ENCODE measurements around the gene DGKD. TPM values are rescaled to one million over a fixed set of nuclear protein-coding genes. Genes with fewer than 3 reads are reported as not detected.

Gene DGKD
- total RNA-seq, 4 donors from 2014 or later = 67.7 to 195 (median 125) TPM

DNA sequence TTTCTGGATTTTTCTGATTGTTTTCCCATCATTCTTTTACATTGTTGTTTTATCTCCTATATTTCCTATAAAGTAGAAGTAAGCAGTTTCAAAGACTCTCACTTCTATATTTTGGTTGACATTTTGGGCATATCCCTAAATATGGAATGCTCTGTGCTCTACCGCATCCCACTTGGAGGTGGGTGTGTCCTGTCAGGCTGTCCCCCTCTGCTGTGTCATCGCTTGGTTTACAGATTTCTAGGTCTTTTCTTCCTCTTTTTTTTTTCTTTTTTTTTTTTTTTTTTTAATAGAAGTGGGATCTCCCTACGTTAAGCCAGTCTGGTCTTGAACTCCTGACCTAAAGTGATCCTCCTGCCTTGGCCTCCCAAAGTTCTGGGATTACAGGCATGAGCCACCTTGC is 13.3 kb downstream of the DGKD start:
- no peaks in the 10 kb centered on the region for H3K4me1 ChIP-seq
- no peak for DNase-seq
- H3K27me3 ChIP-seq = no peaks in the 10 kb centered on the region
- no peak for TF ChIP-seq POLR2A (IDR thresholded peaks at IDR 0.05)
- TF ChIP-seq, protein P1, sequence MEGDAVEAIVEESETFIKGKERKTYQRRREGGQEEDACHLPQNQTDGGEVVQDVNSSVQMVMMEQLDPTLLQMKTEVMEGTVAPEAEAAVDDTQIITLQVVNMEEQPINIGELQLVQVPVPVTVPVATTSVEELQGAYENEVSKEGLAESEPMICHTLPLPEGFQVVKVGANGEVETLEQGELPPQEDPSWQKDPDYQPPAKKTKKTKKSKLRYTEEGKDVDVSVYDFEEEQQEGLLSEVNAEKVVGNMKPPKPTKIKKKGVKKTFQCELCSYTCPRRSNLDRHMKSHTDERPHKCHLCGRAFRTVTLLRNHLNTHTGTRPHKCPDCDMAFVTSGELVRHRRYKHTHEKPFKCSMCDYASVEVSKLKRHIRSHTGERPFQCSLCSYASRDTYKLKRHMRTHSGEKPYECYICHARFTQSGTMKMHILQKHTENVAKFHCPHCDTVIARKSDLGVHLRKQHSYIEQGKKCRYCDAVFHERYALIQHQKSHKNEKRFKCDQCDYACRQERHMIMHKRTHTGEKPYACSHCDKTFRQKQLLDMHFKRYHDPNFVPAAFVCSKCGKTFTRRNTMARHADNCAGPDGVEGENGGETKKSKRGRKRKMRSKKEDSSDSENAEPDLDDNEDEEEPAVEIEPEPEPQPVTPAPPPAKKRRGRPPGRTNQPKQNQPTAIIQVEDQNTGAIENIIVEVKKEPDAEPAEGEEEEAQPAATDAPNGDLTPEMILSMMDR (IDR thresholded peaks at IDR 0.05) = no peak
- no peaks in the 10 kb centered on the region for H3K36me3 ChIP-seq
- no peak overlapping the region for H3K4me3 ChIP-seq
- H3K27ac ChIP-seq = no peak overlapping the region
- no peaks in the 10 kb centered on the region for H3K9me3 ChIP-seq

DNA sequence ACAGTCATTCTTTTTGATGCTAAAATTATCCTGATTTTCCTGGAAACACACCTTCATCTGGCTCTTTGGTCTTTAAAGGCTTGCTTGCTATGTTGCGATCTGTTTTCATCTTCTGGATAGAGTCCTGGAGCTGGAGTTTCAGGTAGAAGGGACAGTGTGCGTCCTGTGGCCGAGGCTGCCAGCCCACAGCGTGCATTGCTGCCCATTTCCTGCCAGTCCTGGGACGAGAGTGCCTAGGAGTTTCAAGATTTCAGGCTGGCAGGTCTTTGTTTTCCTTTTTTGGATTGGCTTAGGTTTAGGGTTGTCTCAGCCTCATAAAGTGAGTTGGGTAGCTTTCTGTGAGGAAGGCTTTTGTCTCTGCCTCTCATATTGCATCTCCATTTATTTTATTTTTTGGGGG is 14.5 kb downstream of the DGKD start:
- no peak for DNase-seq
- TF ChIP-seq, protein P1 (IDR thresholded peaks at IDR 0.05) = no peak
- no peak for TF ChIP-seq POLR2A (IDR thresholded peaks at IDR 0.05)

DNA sequence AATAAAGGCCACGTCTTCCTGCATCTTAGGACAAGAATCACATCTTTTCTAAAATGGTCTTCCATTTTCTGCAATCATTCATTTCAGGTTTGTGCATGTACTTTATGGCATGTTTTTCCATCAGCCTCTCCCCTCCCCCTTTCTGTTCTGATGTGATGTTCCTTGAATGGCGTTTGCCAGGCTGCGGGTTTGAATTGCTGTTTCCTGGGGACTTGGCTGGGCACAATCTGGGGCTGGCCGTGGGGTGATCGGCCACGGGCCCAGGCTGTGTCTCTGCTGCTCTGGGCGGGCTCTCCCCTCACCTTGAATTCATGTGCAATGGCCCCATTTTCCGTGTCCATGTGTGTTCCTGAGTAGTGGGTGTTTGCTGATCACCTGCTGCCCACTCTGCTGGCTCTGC is 15.2 kb downstream of the DGKD start:
- no peak for TF ChIP-seq POLR2A (IDR thresholded peaks at IDR 0.05)
- TF ChIP-seq, protein P1 (IDR thresholded peaks at IDR 0.05) = no peak
- no peak overlapping the region for H3K4me3 ChIP-seq
- H3K4me1 ChIP-seq = no peaks in the 10 kb centered on the region
- no peak overlapping the region for H3K27ac ChIP-seq
- H3K9me3 ChIP-seq = no peaks in the 10 kb centered on the region
- no peaks in the 10 kb centered on the region for H3K27me3 ChIP-seq
- DNase-seq = no peak
- H3K36me3 ChIP-seq = no peaks in the 10 kb centered on the region

More for the DNA sequence above, 14.5 kb downstream of the DGKD start:
- H3K4me3 ChIP-seq = no peak overlapping the region
- no peaks in the 10 kb centered on the region for H3K4me1 ChIP-seq
- H3K27me3 ChIP-seq = no peaks in the 10 kb centered on the region
- no peaks in the 10 kb centered on the region for H3K9me3 ChIP-seq
- no peaks in the 10 kb centered on the region for H3K36me3 ChIP-seq
- no peak overlapping the region for H3K27ac ChIP-seq

- Histone ChIP-seq H3K36me3 (no peaks in the 10 kb centered on the region), H3K27me3 (no peaks in the 10 kb centered on the region), H3K4me1 (peaks cover 0 to 5% (median 2%) of the 10 kb centered on the region in 4 donors), H3K27ac (no peak overlapping the region), H3K4me3 (no peak overlapping the region), H3K9me3 (no peaks in the 10 kb centered on the region)
- no peak for TF ChIP-seq POLR2A (IDR thresholded peaks at IDR 0.05)
- TF ChIP-seq, protein P1 (IDR thresholded peaks at IDR 0.05) = no peak
- no peak for DNase-seq
Observed at GRCh38 chr2:233369897-233370685, 15.8 kb downstream of the DGKD start.

GRCh38 chr2:233371641-233372040 is 17.3 kb downstream of the DGKD start:
- no peak overlapping the region for H3K27ac ChIP-seq
- DNase-seq = no peak
- TF ChIP-seq, protein P1 (IDR thresholded peaks at IDR 0.05) = no peak
- TF ChIP-seq POLR2A (IDR thresholded peaks at IDR 0.05) = no peak
- peaks cover 0 to 19% (median 3%) of the 10 kb centered on the region in 4 donors for H3K4me1 ChIP-seq
- H3K27me3 ChIP-seq = no peaks in the 10 kb centered on the region
- H3K9me3 ChIP-seq = no peaks in the 10 kb centered on the region
- H3K36me3 ChIP-seq = no peaks in the 10 kb centered on the region
- H3K4me3 ChIP-seq = no peak overlapping the region

Data from Peyer's patch (tissue), 4 donors.